Adrenal gland (tissue), 12 donors: ENCODE data around the gene PLD3. TPM values are rescaled to one million over a fixed set of nuclear protein-coding genes. Genes with fewer than 3 reads are reported as not detected.
"Not testable (repeated sequence)": the region's sequence is repeated elsewhere in the genome, so short reads cannot be mapped to it uniquely, and the experiment has no call there.

Experiments
- DNase-seq, 7 donors: peaks; one replicate each; pipeline ENCODE4 v3.0.0-alpha.2; 2019 to 2020
- H3K27ac ChIP-seq, 5 donors: fragments of 200-600 bp; sonication (generic) in 4 of 5; 1 replicate in 3 of 5; 2 replicates in 2 of 5; pipeline versions ENCODE4 v1.5.1 to v1.8.0; 2016 to 2020; ENCODE audit warnings: mild to moderate bottlenecking in 1 of 5
- H3K27me3 ChIP-seq: fragments of 200-600 bp; 2 replicates; pipeline ENCODE4 v1.8.0; 2021
- H3K36me3 ChIP-seq, 2 donors: fragments of 200-600 bp; replicated peaks in 1 of 2; 1 replicate in 1 of 2; 2 replicates in 1 of 2; pipeline versions ENCODE4 v1.5.1 to v1.8.0; 2018 to 2022
- H3K4me1 ChIP-seq, 2 donors: fragments of 200-600 bp; replicated peaks in 1 of 2; 1 replicate in 1 of 2; 2 replicates in 1 of 2; pipeline versions ENCODE4 v1.5.1 to v1.8.0; 2018 to 2021
- H3K4me3 ChIP-seq, 4 donors: fragments of 200-600 bp; sonication (generic) in 3 of 4; one replicate each; pipeline ENCODE4 v1.5.1; 2016 to 2018
- H3K9me3 ChIP-seq, 3 donors: fragments of 200-600 bp; sonication (generic) in 1 of 3; replicated peaks in 1 of 3; 1 replicate in 2 of 3; 2 replicates in 1 of 3; pipeline versions ENCODE4 v1.5.1 to v1.8.0; 2016 to 2021
- CTCF ChIP-seq, 6 experiments: fragments of 450-650 bp in 4 of 6; fragments of 200-600 bp in 2 of 6; sonication (generic) in 1 of 6; IDR thresholded peaks; 1 replicate in 5 of 6; 2 replicates in 1 of 6; pipeline versions ENCODE4 v1.5.1 to v1.8.0; 2016 to 2021; ENCODE audit warnings: antibody characterized with exemption in 6 of 6, mild to moderate bottlenecking in 2 of 6, moderate library complexity in 1 of 6
- POLR2A ChIP-seq, 2 donors: fragments of 450-650 bp; IDR thresholded peaks; one replicate each; pipeline ENCODE4 v1.6.1; 2017; ENCODE audit warnings: antibody characterized with exemption in 2 of 2, mild to moderate bottlenecking in 2 of 2, moderate library complexity in 1 of 2
- WGBS, 4 donors: extraction: QIAGEN DNeasy Blood & Tissue Kit in 2 of 4; methylation state at CpG; one replicate each; pipeline versions ENCODE4 v1.1.5 to v1.1.7; 2013 to 2017; 5-methylcytosine and 5-hydroxymethylcytosine counted together
- intact Hi-C, 2 donors: fragments of 100-400 bp; cut with DNase I; formaldehyde crosslinking; loops; one replicate each; pipeline versions ENCODE4 v1.14.1 to v1.15.0; 2022 to 2023
- polyA plus RNA-seq, 3 donors: library from polyadenylated mRNA; stranded (reverse); fragments of 200-250 nt in 2 of 3; fragments of 350-450 nt in 1 of 3; fragmentation: Illumina TruSeq in 1 of 3; extraction: RNeasy Lipid Tissue Mini Kit (QIAGEN cat#74804) in 1 of 3; gene quantifications; one replicate each; pipeline ENCODE4 v1.2.3, GENCODE V29; 2013 to 2014
- total RNA-seq, 9 donors: library from RNA; depleted of rRNA in 4 of 9; stranded (reverse); fragments of >200 nt in 4 of 9; fragments of 120-200 nt in 1 of 9; fragmentation: NEBNext Ultra II Directional in 1 of 9; extraction: Animal tissue kit (Norgen Biotek cat#: 25700) in 1 of 9; gene quantifications; one replicate each; pipeline versions ENCODE4 v1.1.0 to v1.2.4, GENCODE V29; 2013 to 2023
- donor health status: healthy with polysubstance abuse.
- donor health status: Bipolar disorder and iron deficiency.
- donor health status: DM: yes; HTN: yes; CAD: no.
- donor health status: DM: no; HTN: no; CAD: no.
- donor health status: DM: no; HTN: no; CAD: no.
- donor health status: DM: yes; HTN: yes; CAD: no.

Gene PLD3
- total and polyA plus RNA-seq, 12 donors, result 170 to 1,019 (median 415) TPM

DNA sequence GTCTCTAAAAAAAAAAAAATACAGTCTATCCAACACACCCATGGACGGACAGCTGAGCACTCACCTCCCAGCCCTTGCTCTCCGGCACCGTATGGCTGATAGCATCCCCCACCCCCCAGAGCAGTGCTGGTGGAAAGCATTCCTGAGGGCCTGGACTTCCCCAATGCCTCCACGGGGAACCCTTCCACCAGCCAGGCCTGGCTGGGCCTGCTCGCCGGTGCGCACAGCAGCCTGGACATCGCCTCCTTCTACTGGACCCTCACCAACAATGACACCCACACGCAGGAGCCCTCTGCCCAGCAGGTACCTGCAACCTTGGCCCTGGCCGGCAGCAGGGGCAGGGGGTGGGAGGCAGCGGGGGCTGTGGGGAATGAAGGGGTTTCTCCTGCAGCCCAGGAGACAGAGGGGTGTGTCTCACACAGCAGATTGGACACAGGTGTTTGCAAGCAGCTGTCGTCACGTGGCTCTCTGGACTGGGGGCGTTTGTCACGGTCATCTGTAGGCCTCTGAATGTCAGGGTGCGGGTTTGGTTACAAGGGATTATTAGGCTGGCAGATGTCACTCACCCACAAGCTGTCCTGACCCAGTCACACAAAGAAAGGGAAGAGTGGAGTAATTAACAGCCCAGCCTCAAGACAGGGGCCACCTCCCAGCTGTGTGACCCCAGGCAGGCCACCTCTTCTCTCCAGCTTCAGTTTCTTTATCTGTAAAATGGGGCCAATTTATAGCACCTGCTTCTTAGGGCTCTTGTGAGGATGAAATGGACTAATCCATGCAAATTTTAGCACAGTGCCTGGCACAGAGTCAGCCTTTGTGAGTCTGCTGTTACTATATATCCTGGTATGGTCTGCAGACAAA, 19.3 kb downstream of the PLD3 start:
- TF ChIP-seq CTCF (IDR thresholded peaks at IDR 0.05) (no peak), POLR2A (IDR thresholded peaks at IDR 0.05) (no peak)
- intact Hi-C loops, result no loop called here
- H3K27me3 ChIP-seq, result no peaks in the 10 kb centered on the region
- WGBS, 4 donors, result 81 to 88% (median 87%) methylated on average over 12 to 16 of the region's 16 CpGs
- H3K4me3 ChIP-seq, result no peak overlapping the region
- H3K4me1 ChIP-seq, result peaks cover 6 to 13% of the 10 kb centered on the region in 2 donors
- DNase-seq, result no peak
- H3K9me3 ChIP-seq, result no peaks in the 10 kb centered on the region
- H3K27ac ChIP-seq, result peak overlapping the region in 1 of 5 donors; percentile 5
- peaks cover 0 to 61% of the 10 kb centered on the region in 2 donors for H3K36me3 ChIP-seq

- Histone ChIP-seq H3K4me1 (peaks cover 5 to 12% of the 10 kb centered on the region in 2 donors), H3K4me3 (no peak overlapping the region), H3K27me3 (no peaks in the 10 kb centered on the region), H3K36me3 (peaks cover 0 to 81% of the 10 kb centered on the region in 2 donors), H3K9me3 (no peaks in the 10 kb centered on the region), H3K27ac (no peak overlapping the region)
- no peak for TF ChIP-seq POLR2A (IDR thresholded peaks at IDR 0.05)
- TF ChIP-seq CTCF (IDR thresholded peaks at IDR 0.05), result no peak
- 90 to 100% (median 93%) methylated on average over 1 to 12 of the region's 12 CpGs for WGBS, 4 donors
- DNase-seq, result no peak
- intact Hi-C loops, result loop anchor here in 1 of 2 donors (10.0 kb wide), 1 partner anchor 65 kb away; no protein-coding TSS in a partner anchor
These were observed 21.3 kb downstream of the PLD3 start for GRCh38 chr19:40369797-40370196.

DNA sequence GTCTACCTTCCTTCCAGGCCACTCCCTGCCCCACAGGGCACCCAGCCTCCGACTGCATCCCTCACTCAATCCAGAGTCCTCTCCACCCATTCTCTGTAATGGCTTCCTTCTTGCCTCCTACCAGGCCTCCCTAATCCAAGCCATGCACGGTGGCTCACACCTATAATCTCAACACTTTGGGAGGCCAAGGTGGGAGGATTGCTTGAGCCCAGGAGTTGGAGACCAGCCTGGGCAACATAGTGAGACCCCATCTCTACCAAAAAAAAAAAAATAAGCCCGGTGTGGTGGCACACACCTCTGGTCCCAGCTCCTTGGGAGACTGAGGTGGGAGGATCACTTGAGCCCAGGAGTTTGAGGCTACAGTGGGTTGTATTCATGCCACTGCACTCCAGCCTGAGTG, 21.8 kb downstream of the PLD3 start:
- H3K36me3 ChIP-seq, result peaks cover 0 to 84% of the 10 kb centered on the region in 2 donors

DNA sequence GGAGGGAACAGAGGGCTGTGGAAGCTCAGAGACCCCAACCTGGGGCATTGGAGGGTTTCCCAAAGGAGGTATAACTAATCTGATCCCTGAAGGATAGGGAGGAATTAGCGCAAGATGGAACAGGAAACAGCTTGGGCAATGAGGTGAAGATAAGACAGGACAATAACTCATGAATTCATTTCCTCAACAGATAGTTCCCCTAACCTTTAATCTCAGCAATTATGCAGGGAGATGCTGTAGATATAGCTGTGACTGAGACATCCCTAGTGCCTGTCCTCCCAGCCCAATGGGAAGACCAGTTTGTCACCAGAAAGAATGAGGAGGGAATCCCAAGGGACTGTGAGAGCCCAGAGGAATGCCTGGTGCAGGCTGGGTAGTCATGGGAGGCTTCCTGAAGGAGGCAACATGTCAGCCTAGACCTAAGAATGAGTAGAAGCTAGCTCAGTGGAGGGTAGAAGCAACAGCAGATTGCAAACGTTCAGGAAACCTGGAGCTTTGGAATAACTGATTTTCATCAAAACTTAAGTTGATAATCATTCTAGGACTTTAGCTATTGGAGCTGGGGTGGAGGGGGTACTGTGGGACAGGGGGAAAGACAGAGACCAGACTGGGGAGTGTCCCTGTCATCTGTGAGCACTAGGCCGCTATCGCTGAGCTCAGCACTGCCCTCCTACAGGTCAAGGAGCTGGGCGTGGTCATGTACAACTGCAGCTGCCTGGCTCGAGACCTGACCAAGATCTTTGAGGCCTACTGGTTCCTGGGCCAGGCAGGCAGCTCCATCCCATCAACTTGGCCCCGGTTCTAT, 22.7 kb downstream of the PLD3 start:
- Histone ChIP-seq H3K4me3 (no peak overlapping the region), H3K4me1 (peaks cover 0 to 5% of the 10 kb centered on the region in 2 donors), H3K9me3 (no peaks in the 10 kb centered on the region), H3K27ac (no peak overlapping the region), H3K36me3 (peaks cover 0 to 92% of the 10 kb centered on the region in 2 donors), H3K27me3 (no peaks in the 10 kb centered on the region)
- TF ChIP-seq POLR2A (IDR thresholded peaks at IDR 0.05), result no peak
- 82 to 91% (median 87%) methylated on average over 2 to 7 of the region's 7 CpGs for WGBS, 4 donors
- no peak for DNase-seq
- intact Hi-C loops, result loop anchor here in 1 of 2 donors (10.0 kb wide), 1 partner anchor 66 kb away; no protein-coding TSS in a partner anchor

More for the DNA sequence above, 21.8 kb downstream of the PLD3 start:
- intact Hi-C loops, result loop anchor here in 1 of 2 donors (10.0 kb wide), 1 partner anchor 65 kb away; no protein-coding TSS in a partner anchor
- not testable (repeated sequence) for H3K27me3 ChIP-seq, DNase-seq, H3K27ac ChIP-seq, H3K4me3 ChIP-seq, H3K9me3 ChIP-seq, H3K4me1 ChIP-seq
- 93 to 100% (median 96%) methylated on average over 3 of the region's 3 CpGs for WGBS, 4 donors

GRCh38 chr19:40371802-40372122, 23.3 kb downstream of the PLD3 start:
- H3K9me3 ChIP-seq, result no peaks in the 10 kb centered on the region
- peaks cover 0 to 94% of the 10 kb centered on the region in 2 donors for H3K36me3 ChIP-seq
- WGBS, 4 donors, result 80 to 99% (median 95%) methylated on average over 1 to 5 of the region's 5 CpGs; no CpG with 5 or more reads in 1 of the 4 donors
- H3K27ac ChIP-seq, result no peak overlapping the region
- no peaks in the 10 kb centered on the region for H3K27me3 ChIP-seq
- intact Hi-C loops, result loop anchor here in 1 of 2 donors (10.0 kb wide), 1 partner anchor 67 kb away; no protein-coding TSS in a partner anchor
- no peaks in the 10 kb centered on the region for H3K4me1 ChIP-seq
- no peak for TF ChIP-seq POLR2A (IDR thresholded peaks at IDR 0.05)
- TF ChIP-seq CTCF (IDR thresholded peaks at IDR 0.05), result no peak
- DNase-seq, result peak in 1 of 7 donors; percentile 16
- no peak overlapping the region for H3K4me3 ChIP-seq
